K562 (cell line): ENCODE results near the gene DOCK7. TPM values are rescaled to one million over a fixed set of nuclear protein-coding genes. Genes with fewer than 3 reads are reported as not detected.

Experiments
- ATAC-seq: fragments of 200-7000 bp; cut with Tn5 transposase; 3 replicates; pipeline ENCODE4 v1.9.1; 2020; ENCODE audit warnings: moderate library complexity
- BruUV-seq: library from RNA; stranded (reverse); fragments of 400-500 nt; replicated peaks from 2 replicates; lab custom pipeline; 2021; lab: Mats Ljungman, UMichigan
- CTCF ChIA-PET: fragments of 300-600 bp; formaldehyde crosslinking; extraction: SDS; loops from one replicate; lab custom pipeline; 2021; ENCODE audit warnings: low intra/inter-chr PET ratio; lab: Yijun Ruan, JAX
- POLR2A ChIA-PET: fragments of 300-600, 350-650 bp; sonication (Branson Sonifier 250); formaldehyde crosslinking; extraction: SDS; loops from one replicate; lab custom pipeline; 2021; ENCODE audit warnings: antibody characterized with exemption, inconsistent platforms; lab: Yijun Ruan, JAX
- DNase-seq, 4 experiments: peaks; one replicate each; pipeline versions ENCODE4 v3.0.0 to v3.0.0-alpha.2; 2011 to 2018; ENCODE audit warnings: low spot score in 3 of 4, mixed read lengths in 3 of 4; ENCODE audit errors: extremely low read depth in 1 of 4
- FAIRE-seq: peaks from 2 replicates; lab custom pipeline; 2011; peaks lifted over from hg19 to GRCh38; lab: Jason Lieb, UNC
- H2AFZ ChIP-seq: 2 replicates; pipeline ENCODE4 v1.6.0; 2011; ENCODE audit warnings: low read depth, low read length, control low read depth, inconsistent platforms
- H3K27ac ChIP-seq: fragments of 200-600 bp; 3 replicates; pipeline ENCODE4 v1.8.0; 2011; ENCODE audit warnings: low read depth, mild to moderate bottlenecking, control low read depth, inconsistent platforms, low read length, moderate library complexity, mixed read lengths; ENCODE audit errors: extremely low read depth
- H3K27me3 ChIP-seq, 2 experiments: fragments of 300-600 bp in 1 of 2; 2 replicates in 1 of 2; 3 replicates in 1 of 2; pipeline versions ENCODE4 v1.6.0 to v1.8.0; 2011; ENCODE audit warnings: inconsistent platforms in 2 of 2, low read length in 2 of 2, mild to moderate bottlenecking in 1 of 2, mixed read lengths in 1 of 2, moderate library complexity in 1 of 2; ENCODE audit not compliant: control insufficient read depth in 2 of 2, insufficient read depth in 2 of 2
- H3K36me3 ChIP-seq: fragments of 300-600 bp; 3 replicates; pipeline ENCODE4 v1.8.0; 2011; ENCODE audit warnings: mild to moderate bottlenecking, low read length, inconsistent platforms; ENCODE audit not compliant: control insufficient read depth, insufficient read depth
- H3K4me1 ChIP-seq, 2 experiments: fragments of 200-600 bp in 1 of 2; replicated peaks in 1 of 2; 2 replicates in 1 of 2; 3 replicates in 1 of 2; pipeline versions ENCODE4 v1.5.1 to v1.8.0; 2011; ENCODE audit warnings: inconsistent platforms in 2 of 2, low read length in 2 of 2, mild to moderate bottlenecking in 1 of 2, mixed read lengths in 1 of 2, moderate library complexity in 1 of 2; ENCODE audit not compliant: control insufficient read depth in 2 of 2, insufficient read depth in 2 of 2
- H3K4me2 ChIP-seq: 2 replicates; pipeline ENCODE4 v1.6.1; 2011; ENCODE audit warnings: low read length, control low read depth, inconsistent platforms, mixed read lengths; ENCODE audit not compliant: insufficient read depth
- H3K4me3 ChIP-seq: fragments of 200-600 bp; sonication (generic), shearing (Covaris generic); 2 replicates; pipeline ENCODE4 v1.5.1; 2016; ENCODE audit warnings: control low read depth, inconsistent platforms
- H3K79me2 ChIP-seq: fragments of 200-600 bp; 3 replicates; pipeline ENCODE4 v1.8.0; 2011; ENCODE audit warnings: low read length, inconsistent platforms; ENCODE audit not compliant: control insufficient read depth, insufficient read depth
- H3K9ac ChIP-seq, 2 experiments: 2 replicates each; pipeline versions ENCODE4 v1.6.0 to v1.6.1; 2011; ENCODE audit warnings: low read depth in 2 of 2, low read length in 2 of 2, control low read depth in 1 of 2, inconsistent platforms in 1 of 2, mild to moderate bottlenecking in 1 of 2, mixed read lengths in 1 of 2; ENCODE audit not compliant: insufficient read depth in 1 of 2
- H3K9me1 ChIP-seq: one replicate; pipeline ENCODE4 v1.6.0; 2011; ENCODE audit warnings: inconsistent platforms, mild to moderate bottlenecking, low read length, moderate library complexity; ENCODE audit not compliant: control insufficient read depth, insufficient read depth
- H3K9me3 ChIP-seq: replicated peaks from 2 replicates; pipeline ENCODE4 v1.5.1; 2011; ENCODE audit warnings: low read depth, low read length, inconsistent platforms; ENCODE audit not compliant: control insufficient read depth, insufficient read depth
- H4K20me1 ChIP-seq: replicated peaks from 2 replicates; pipeline ENCODE4 v1.6.1; 2011; ENCODE audit warnings: low read length, inconsistent platforms, mixed read lengths; ENCODE audit not compliant: control insufficient read depth, insufficient read depth
- E4F1 ChIP-seq: fragments of 250-450 bp; sonication (Bioruptor Pico); IDR thresholded peaks from 2 replicates; pipeline ENCODE4 v1.5.0; 2021; ENCODE audit warnings: mild to moderate bottlenecking, borderline replicate concordance
- HDAC8 ChIP-seq: fragments of 450-650 bp; IDR thresholded peaks from 2 replicates; pipeline ENCODE4 v1.6.1; 2016; ENCODE audit warnings: mild to moderate bottlenecking, missing genetic modification characterization, moderate library complexity, missing compliant biosample characterization
- HINFP ChIP-seq: fragments of 450-650 bp; conservative IDR thresholded peaks from 2 replicates; pipeline ENCODE4 v1.6.1; 2016; ENCODE audit warnings: missing genetic modification characterization, low read depth, mild to moderate bottlenecking, control low read depth, missing compliant biosample characterization
- KLF6 ChIP-seq: fragments of 250-450 bp; sonication (Bioruptor Pico); IDR thresholded peaks from 2 replicates; pipeline ENCODE4 v1.4.0; 2020; ENCODE audit warnings: mild to moderate bottlenecking, moderate library complexity, borderline replicate concordance
- PURB ChIP-seq: sonication (generic); formaldehyde crosslinking; IDR thresholded peaks from 2 replicates; pipeline ENCODE4 v1.9.0; 2021; ENCODE audit warnings: low read depth, mild to moderate bottlenecking, missing genetic modification reagents
- RCOR1 ChIP-seq, 2 experiments: IDR thresholded peaks; 2 replicates each; pipeline ENCODE4 v1.6.1; 2012; ENCODE audit warnings: low read depth in 2 of 2, low read length in 2 of 2, borderline replicate concordance in 1 of 2, improper control_type of control experiment in 1 of 2
- RNF219 ChIP-seq: fragments of 250-450 bp; sonication (Bioruptor Pico); IDR thresholded peaks from 2 replicates; pipeline ENCODE4 v1.5.0; 2022; ENCODE audit warnings: mild to moderate bottlenecking
- WGBS: fragments of 100-300 bp; shearing (Covaris generic); methylation state at CpG from one replicate; pipeline ENCODE4 v1.1.6; 2016; ENCODE audit warnings: low coverage, mixed read lengths; ENCODE audit not compliant: insufficient coverage; ENCODE audit errors: missing lambda C conversion rate; 5-methylcytosine and 5-hydroxymethylcytosine counted together
- in situ Hi-C: fragments of 300-500 bp; cut with MboI; formaldehyde crosslinking; loops from 4 replicates; pipeline ENCODE4 v1.15.0; 2018; ENCODE audit warnings: inconsistent platforms, mixed read lengths
- intact Hi-C: fragments of 100-400 bp; cut with micrococcal nuclease; formaldehyde crosslinking; loops from 2 replicates; pipeline ENCODE4 v1.14.2; 2022
- polyA plus RNA-seq, 8 experiments: library from polyadenylated mRNA; depleted of rRNA in 4 of 8; stranded (reverse) in 5 of 8; unstranded in 3 of 8; fragments of >200 nt; fragmentation: Nextera tagmentation in 2 of 8; fragmentation: Illumina TruSeq in 1 of 8; extraction: Ambion mirVana in 2 of 8; extraction: Trizol in 1 of 8; gene quantifications; 2 replicates each; pipeline versions ENCODE4 v1.2.1 to v1.2.3, GENCODE V29; 2011 to 2014; ENCODE audit warnings: inconsistent platforms in 1 of 8, missing spikeins in 1 of 8
- total RNA-seq, 7 experiments: library from RNA; depleted of rRNA in 6 of 7; stranded (reverse); fragments of >200 nt in 6 of 7; fragmentation: Illumina TruSeq in 2 of 7; extraction: Trizol in 2 of 7; gene quantifications; 2 replicates each; pipeline versions ENCODE4 v1.2.1 to v1.2.3, GENCODE V29; 2011 to 2021; ENCODE audit warnings: low replicate concordance in 1 of 7

DOCK7 gene
- total and polyA plus RNA-seq, 9 of the 15 experiments (the other 6 are each of a cell fraction or from before 2014, with no cell fraction given) = 4.9 to 35.1 (median 12.6) TPM

GRCh38 chr1:62476525-62477219 is 211.5 kb downstream of the DOCK7 start:
- Histone ChIP-seq H2AFZ (no peak overlapping the region), H3K4me2 (no peak overlapping the region), H3K79me2 (no peaks in the 10 kb centered on the region), H3K27ac (no peak overlapping the region), H3K4me3 (no peak overlapping the region), H3K9me3 (no peaks in the 10 kb centered on the region), H3K9ac (no peak overlapping the region), H3K36me3 (peaks cover 8% of the 10 kb centered on the region; the same call in 1 of the 3 replicates), H3K27me3 (no peaks in the 10 kb centered on the region), H3K9me1 (no peaks in the 10 kb centered on the region), H4K20me1 (no peaks in the 10 kb centered on the region), H3K4me1 (no peaks in the 10 kb centered on the region)
- DNase-seq (no peak), ATAC-seq (no peak), FAIRE-seq (no peak)
- no peak for TF ChIP-seq HINFP (tag)
- no peak for TF ChIP-seq E4F1 (CRISPR knock-in tag)
- TF ChIP-seq KLF6 (CRISPR knock-in tag) = no peak
- TF ChIP-seq HDAC8 (tag) = no peak
- no peak for TF ChIP-seq PURB
- no peak for TF ChIP-seq RNF219 (CRISPR knock-in tag)
- TF ChIP-seq RCOR1 (IDR thresholded peaks at IDR 0.05; ENCODE audit: borderline replicate concordance in 1 of 2, low read depth in 2 of 2, low read length in 2 of 2) = no peak
- no TSS peak for BruUV-seq
- in situ Hi-C loops (no loop called here), intact Hi-C loops (no loop called here)
- WGBS = 54% methylated on average over 3 of the region's 3 CpGs
- ChIA-PET CTCF (no interaction called here), POLR2A (no interaction called here)
